Measurements from ENCODE around the gene SNX25.

DNA sequence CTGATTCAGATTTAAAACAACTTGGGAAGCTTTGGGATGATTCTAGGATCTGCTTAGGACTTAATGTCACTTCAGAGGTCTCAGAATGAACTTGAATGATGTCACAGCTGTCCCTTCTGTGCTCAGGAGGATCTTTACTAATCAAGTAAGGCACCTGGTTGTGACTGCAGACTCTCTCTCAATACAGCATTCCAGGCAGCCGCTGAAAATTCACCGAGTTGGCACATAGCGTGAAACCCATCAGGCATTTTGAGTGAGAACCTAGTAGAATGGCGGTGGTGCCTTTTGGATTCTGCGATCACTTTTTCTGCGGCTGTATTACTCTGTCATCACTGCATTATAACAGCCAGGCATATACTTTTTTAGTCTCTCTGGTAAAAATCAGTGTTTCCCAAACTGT is 16.5 kb downstream of the SNX25 start:
- TF ChIP-seq EZH2 (IDR thresholded peaks at IDR 0.05; ENCODE audit: borderline replicate concordance, insufficient read depth, low read depth, low read length, poor library complexity, severe bottlenecking) (no peak), CTCF (IDR thresholded peaks at IDR 0.05) (no peak)

Measured in B cell (primary cell).